ENCODE measurements around the gene KCNQ1. TPM values are rescaled to one million over a fixed set of nuclear protein-coding genes. Genes with fewer than 3 reads are reported as not detected.

KCNQ1 gene
- polyA plus RNA-seq, 1 donor from 2014 or later = not detected

DNA sequence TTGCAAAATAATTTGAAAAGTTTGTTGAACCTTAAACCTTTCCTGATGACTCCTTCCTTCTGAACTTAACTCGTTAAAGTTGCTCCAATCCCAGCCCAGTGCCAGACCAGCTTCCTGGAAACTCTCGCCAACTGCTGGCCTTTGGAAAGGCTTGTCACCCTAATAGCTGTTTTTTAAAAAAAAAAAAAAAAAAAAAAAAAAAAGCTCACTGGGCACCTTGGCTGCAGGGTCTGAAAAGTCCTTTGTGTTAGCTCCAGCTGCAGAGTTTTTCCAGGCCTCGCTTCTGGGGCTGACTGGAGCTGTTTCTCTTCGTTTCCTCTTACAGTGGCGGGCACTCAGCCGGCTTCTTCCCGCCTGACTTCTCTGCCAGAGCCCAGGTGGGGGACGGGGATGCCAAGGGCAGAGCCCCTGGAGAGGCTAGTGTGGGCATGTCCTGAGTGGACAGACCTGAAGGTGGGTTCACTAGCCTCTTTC is 229.9 kb downstream of the KCNQ1 start:
- Histone ChIP-seq H3K4me3 (ENCODE audit: low read length) (no peak overlapping the region), H2AFZ (ENCODE audit: low read depth, low read length) (no peak overlapping the region), H3K4me2 (ENCODE audit: low read length) (no peak overlapping the region), H3K27me3 (ENCODE audit: insufficient read depth, low read depth, low read length) (no peaks in the 10 kb centered on the region), H3F3A (ENCODE audit: insufficient read depth, low read length, poor library complexity, severe bottlenecking) (no peaks in the 10 kb centered on the region), H3K9me3 (ENCODE audit: low read length) (no peaks in the 10 kb centered on the region), H3K27ac (ENCODE audit: low read length) (no peak overlapping the region), H3K9ac (ENCODE audit: low read length) (no peak overlapping the region), H3K79me2 (replicated peaks; ENCODE audit: insufficient read depth, low read length) (no peaks in the 10 kb centered on the region), H4K20me1 (ENCODE audit: insufficient read depth) (no peaks in the 10 kb centered on the region), H3K36me3 (ENCODE audit: insufficient read depth, low read length) (no peaks in the 10 kb centered on the region), H3K9me2 (ENCODE audit: insufficient read depth, low read length) (no peaks in the 10 kb centered on the region)
- no peak for TF ChIP-seq MXI1 (conservative IDR thresholded peaks at IDR 0.05; ENCODE audit: poor library complexity, severe bottlenecking)
- TF ChIP-seq POLR2AphosphoS5 (IDR thresholded peaks at IDR 0.05) = no peak
- TF ChIP-seq EZH2 (IDR thresholded peaks at IDR 0.05; ENCODE audit: borderline replicate concordance, insufficient read depth, low read length, poor library complexity, severe bottlenecking) = no peak
- TF ChIP-seq RAD21 (conservative IDR thresholded peaks at IDR 0.05) = no peak
- no peak for TF ChIP-seq REST (IDR thresholded peaks at IDR 0.05; ENCODE audit: borderline replicate concordance)
- no peak for TF ChIP-seq EP300 (conservative IDR thresholded peaks at IDR 0.05; ENCODE audit: poor library complexity, severe bottlenecking)
- TF ChIP-seq, protein P1, sequence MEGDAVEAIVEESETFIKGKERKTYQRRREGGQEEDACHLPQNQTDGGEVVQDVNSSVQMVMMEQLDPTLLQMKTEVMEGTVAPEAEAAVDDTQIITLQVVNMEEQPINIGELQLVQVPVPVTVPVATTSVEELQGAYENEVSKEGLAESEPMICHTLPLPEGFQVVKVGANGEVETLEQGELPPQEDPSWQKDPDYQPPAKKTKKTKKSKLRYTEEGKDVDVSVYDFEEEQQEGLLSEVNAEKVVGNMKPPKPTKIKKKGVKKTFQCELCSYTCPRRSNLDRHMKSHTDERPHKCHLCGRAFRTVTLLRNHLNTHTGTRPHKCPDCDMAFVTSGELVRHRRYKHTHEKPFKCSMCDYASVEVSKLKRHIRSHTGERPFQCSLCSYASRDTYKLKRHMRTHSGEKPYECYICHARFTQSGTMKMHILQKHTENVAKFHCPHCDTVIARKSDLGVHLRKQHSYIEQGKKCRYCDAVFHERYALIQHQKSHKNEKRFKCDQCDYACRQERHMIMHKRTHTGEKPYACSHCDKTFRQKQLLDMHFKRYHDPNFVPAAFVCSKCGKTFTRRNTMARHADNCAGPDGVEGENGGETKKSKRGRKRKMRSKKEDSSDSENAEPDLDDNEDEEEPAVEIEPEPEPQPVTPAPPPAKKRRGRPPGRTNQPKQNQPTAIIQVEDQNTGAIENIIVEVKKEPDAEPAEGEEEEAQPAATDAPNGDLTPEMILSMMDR (IDR thresholded peaks at IDR 0.05; ENCODE audit: poor library complexity, severe bottlenecking) = no peak
- TF ChIP-seq TAF1 (IDR thresholded peaks at IDR 0.05; ENCODE audit: low read depth) = no peak
- TF ChIP-seq SMC3 (conservative IDR thresholded peaks at IDR 0.05; ENCODE audit: poor library complexity) = no peak

- Histone ChIP-seq H3F3A (ENCODE audit: insufficient read depth, low read length, poor library complexity, severe bottlenecking) (no peaks in the 10 kb centered on the region), H3K9me3 (ENCODE audit: low read length) (no peaks in the 10 kb centered on the region), H3K36me3 (ENCODE audit: insufficient read depth, low read length) (no peaks in the 10 kb centered on the region), H3K79me2 (replicated peaks; ENCODE audit: insufficient read depth, low read length) (no peaks in the 10 kb centered on the region), H3K27me3 (ENCODE audit: insufficient read depth, low read depth, low read length) (no peaks in the 10 kb centered on the region), H3K9me2 (ENCODE audit: insufficient read depth, low read length) (no peaks in the 10 kb centered on the region), H3K4me3 (ENCODE audit: low read length) (no peak overlapping the region), H2AFZ (ENCODE audit: low read depth, low read length) (no peak overlapping the region), H4K20me1 (ENCODE audit: insufficient read depth) (no peaks in the 10 kb centered on the region), H3K27ac (ENCODE audit: low read length) (no peak overlapping the region), H3K9ac (ENCODE audit: low read length) (no peak overlapping the region), H3K4me2 (ENCODE audit: low read length) (no peak overlapping the region)
- TF ChIP-seq TAF1 (IDR thresholded peaks at IDR 0.05; ENCODE audit: low read depth) (no peak), SMC3 (conservative IDR thresholded peaks at IDR 0.05; ENCODE audit: poor library complexity) (no peak), MXI1 (conservative IDR thresholded peaks at IDR 0.05; ENCODE audit: poor library complexity, severe bottlenecking) (no peak), RAD21 (conservative IDR thresholded peaks at IDR 0.05) (no peak), REST (IDR thresholded peaks at IDR 0.05; ENCODE audit: borderline replicate concordance) (no peak), EZH2 (IDR thresholded peaks at IDR 0.05; ENCODE audit: borderline replicate concordance, insufficient read depth, low read length, poor library complexity, severe bottlenecking) (no peak), POLR2AphosphoS5 (IDR thresholded peaks at IDR 0.05) (no peak)
- TF ChIP-seq, protein P1 (IDR thresholded peaks at IDR 0.05; ENCODE audit: poor library complexity, severe bottlenecking) = no peak
These were observed 230.7 kb downstream of the KCNQ1 start for GRCh38 chr11:2675540-2675939.

All from neural cell (in vitro differentiated cells).